HEK293 (cell line): Measurements from ENCODE around the gene N4BP2L1.

Experiments
- CTCF ChIA-PET: fragments of 350-600 bp; formaldehyde crosslinking; extraction: SDS; loops from one replicate; lab custom pipeline; 2021; ENCODE audit warnings: antibody characterized with exemption; lab: Yijun Ruan, JAX
- POLR2A ChIA-PET: fragments of 300-600 bp; formaldehyde crosslinking; extraction: SDS; loops from one replicate; lab custom pipeline; 2020; ENCODE audit warnings: antibody characterized with exemption, inconsistent platforms; lab: Yijun Ruan, JAX
- H3K27ac ChIP-seq: fragments of 200-500 bp; sonication (Bioruptor generic); 2 replicates; pipeline ENCODE4 v1.5.1; 2014; ENCODE audit warnings: low read depth, low read length, control low read depth, inconsistent platforms; ENCODE audit errors: extremely low read depth
- H3K36me3 ChIP-seq, 2 experiments: fragments of 200-500 bp in 1 of 2; sonication (Bioruptor generic) in 1 of 2; 1 replicate in 1 of 2; 2 replicates in 1 of 2; pipeline ENCODE4 v1.5.1; 2014 to 2017; ENCODE audit warnings: inconsistent platforms in 2 of 2, low read length in 2 of 2; ENCODE audit not compliant: control insufficient read depth in 2 of 2, insufficient read depth in 1 of 2
- H3K4me1 ChIP-seq: fragments of 200-500 bp; sonication (Bioruptor generic); 2 replicates; pipeline ENCODE4 v1.5.1; 2014; ENCODE audit warnings: mild to moderate bottlenecking, low read length, inconsistent platforms; ENCODE audit not compliant: control insufficient read depth, insufficient read depth
- H3K4me3 ChIP-seq: 2 replicates; pipeline ENCODE4 v1.5.1; 2011; ENCODE audit warnings: low read depth, mild to moderate bottlenecking, control low read depth, low read length, moderate library complexity
- H3K9me3 ChIP-seq: fragments of 200-500 bp; sonication (Bioruptor generic); 2 replicates; pipeline ENCODE4 v1.5.1; 2014; ENCODE audit warnings: low read depth, low read length, inconsistent platforms; ENCODE audit not compliant: control insufficient read depth, insufficient read depth
- GLI4 ChIP-seq: fragments of 450-650 bp; formaldehyde crosslinking; IDR thresholded peaks from 2 replicates; pipeline ENCODE4 v1.5.1; 2016; ENCODE audit warnings: missing biosample characterization, missing genetic modification characterization
- KLF16 ChIP-seq: fragments of 450-650 bp; formaldehyde crosslinking; IDR thresholded peaks from 2 replicates; pipeline ENCODE4 v1.5.1; 2017; ENCODE audit warnings: missing biosample characterization, missing genetic modification characterization
- SALL2 ChIP-seq: fragments of 450-650 bp; formaldehyde crosslinking; IDR thresholded peaks from 2 replicates; pipeline ENCODE4 v1.5.0; 2017; ENCODE audit warnings: missing biosample characterization, mild to moderate bottlenecking, missing genetic modification characterization, borderline replicate concordance
- SCRT2 ChIP-seq: fragments of 450-650 bp; formaldehyde crosslinking; IDR thresholded peaks from 2 replicates; pipeline ENCODE4 v1.5.1; 2016; ENCODE audit warnings: missing biosample characterization, missing genetic modification characterization
- ZBTB20 ChIP-seq: fragments of 450-650 bp; formaldehyde crosslinking; IDR thresholded peaks from 2 replicates; pipeline ENCODE4 v1.5.1; 2016; ENCODE audit warnings: missing biosample characterization, missing genetic modification characterization
- ZFHX2 ChIP-seq: fragments of 450-650 bp; formaldehyde crosslinking; conservative IDR thresholded peaks from 2 replicates; pipeline ENCODE4 v1.5.1; 2016; ENCODE audit warnings: missing biosample characterization, missing genetic modification characterization
- ZNF19 ChIP-seq: fragments of 450-650 bp; formaldehyde crosslinking; IDR thresholded peaks from 2 replicates; pipeline ENCODE4; 2016; ENCODE audit warnings: missing biosample characterization, missing genetic modification characterization, low read depth
- ZNF24 ChIP-seq: fragments of 450-650 bp; formaldehyde crosslinking; IDR thresholded peaks from 2 replicates; pipeline ENCODE4 v1.5.1; 2016; ENCODE audit warnings: missing biosample characterization, missing genetic modification characterization
- ZNF311 ChIP-seq: fragments of 450-650 bp; formaldehyde crosslinking; IDR thresholded peaks from 2 replicates; pipeline ENCODE4 v1.5.1; 2017; ENCODE audit warnings: missing biosample characterization, missing genetic modification characterization, borderline replicate concordance
- ZNF341 ChIP-seq: fragments of 450-650 bp; formaldehyde crosslinking; IDR thresholded peaks from 2 replicates; pipeline ENCODE4; 2016; ENCODE audit warnings: low read depth, missing biosample characterization, missing genetic modification characterization
- ZNF366 ChIP-seq: fragments of 450-650 bp; formaldehyde crosslinking; conservative IDR thresholded peaks from 2 replicates; pipeline ENCODE4 v1.5.1; 2016; ENCODE audit warnings: missing biosample characterization, missing genetic modification characterization
- ZNF394 ChIP-seq: fragments of 450-650 bp; formaldehyde crosslinking; IDR thresholded peaks from 2 replicates; pipeline ENCODE4 v1.5.1; 2016; ENCODE audit warnings: missing biosample characterization, missing genetic modification characterization, mild to moderate bottlenecking, moderate library complexity, borderline replicate concordance
- ZNF426 ChIP-seq: fragments of 450-650 bp; formaldehyde crosslinking; IDR thresholded peaks from 2 replicates; pipeline ENCODE4 v1.5.1; 2017; ENCODE audit warnings: missing biosample characterization, missing genetic modification characterization, mild to moderate bottlenecking, inconsistent platforms, moderate library complexity
- ZNF548 ChIP-seq: fragments of 450-650 bp; formaldehyde crosslinking; IDR thresholded peaks from 2 replicates; pipeline ENCODE4 v1.5.1; 2016; ENCODE audit warnings: missing biosample characterization, missing genetic modification characterization
- ZNF561 ChIP-seq: fragments of 450-650 bp; IDR thresholded peaks from 2 replicates; pipeline ENCODE4 v1.5.1; 2018; ENCODE audit warnings: missing biosample characterization, missing genetic modification characterization, borderline replicate concordance
- ZNF596 ChIP-seq: fragments of 450-650 bp; IDR thresholded peaks from 2 replicates; pipeline ENCODE4 v1.5.0; 2018; ENCODE audit warnings: missing biosample characterization, mild to moderate bottlenecking, missing genetic modification characterization, moderate library complexity
- ZNF626 ChIP-seq: fragments of 450-650 bp; sonication (Bioruptor Pico); formaldehyde crosslinking; IDR thresholded peaks from 2 replicates; pipeline ENCODE4 v1.5.1; 2018; ENCODE audit warnings: missing biosample characterization, missing genetic modification characterization, inconsistent platforms
- TF ChIP-seq, protein P1 (sequence below): sonication (generic); formaldehyde crosslinking; IDR thresholded peaks from 2 replicates; pipeline ENCODE4 v1.8.1; 2022; ENCODE audit warnings: mild to moderate bottlenecking, moderate library complexity, missing genetic modification reagents
- TF ChIP-seq, protein P2 (sequence below): fragments of 450-650 bp; formaldehyde crosslinking; IDR thresholded peaks from 2 replicates; pipeline ENCODE4 v1.5.1; 2016; ENCODE audit warnings: missing biosample characterization, missing genetic modification characterization
- TF ChIP-seq, protein P3 (sequence below): fragments of 450-650 bp; formaldehyde crosslinking; IDR thresholded peaks from 2 replicates; pipeline ENCODE4 v1.5.1; 2016; ENCODE audit warnings: missing biosample characterization, missing genetic modification characterization
- TF ChIP-seq, protein P4 (sequence below): fragments of 450-650 bp; formaldehyde crosslinking; IDR thresholded peaks from 2 replicates; pipeline ENCODE4 v1.5.1; 2017; ENCODE audit warnings: missing biosample characterization, missing genetic modification characterization

The N4BP2L1 gene

DNA sequence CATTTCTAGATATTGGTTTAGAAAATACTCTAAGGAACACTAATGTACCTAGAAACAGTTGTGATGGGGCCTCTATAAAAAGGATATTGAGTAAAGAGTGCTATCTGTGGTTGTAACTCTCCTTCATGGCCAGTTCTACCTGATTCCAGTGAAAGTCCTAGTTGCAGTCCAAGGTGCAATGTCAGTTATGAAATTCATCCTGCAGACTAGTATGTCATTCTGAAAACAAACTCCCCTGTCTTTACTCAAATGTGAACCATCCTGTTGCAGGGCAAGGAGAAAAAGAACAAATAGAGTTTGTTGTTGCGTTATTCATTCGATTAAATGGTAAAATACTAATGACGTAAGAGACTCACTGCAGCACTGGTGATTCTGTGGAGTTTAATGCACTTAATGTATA lies 18.3 kb upstream of the N4BP2L1 start:
- H3K4me3 ChIP-seq, result no peak overlapping the region
- no peak overlapping the region for H3K27ac ChIP-seq
- CTCF ChIA-PET, result no interaction called here
- H3K9me3 ChIP-seq, result no peaks in the 10 kb centered on the region
- H3K4me1 ChIP-seq, result no peaks in the 10 kb centered on the region
- TF ChIP-seq ZNF394 (no peak), ZNF426 (tag by site-specific recombination) (no peak), SALL2 (tag by site-specific recombination) (no peak), ZNF561 (no peak), ZNF24 (tag by site-specific recombination) (no peak), ZNF366 (no peak), ZBTB20 (tag by site-specific recombination) (no peak), SCRT2 (no peak), ZNF626 (no peak)
- TF ChIP-seq, protein P1, sequence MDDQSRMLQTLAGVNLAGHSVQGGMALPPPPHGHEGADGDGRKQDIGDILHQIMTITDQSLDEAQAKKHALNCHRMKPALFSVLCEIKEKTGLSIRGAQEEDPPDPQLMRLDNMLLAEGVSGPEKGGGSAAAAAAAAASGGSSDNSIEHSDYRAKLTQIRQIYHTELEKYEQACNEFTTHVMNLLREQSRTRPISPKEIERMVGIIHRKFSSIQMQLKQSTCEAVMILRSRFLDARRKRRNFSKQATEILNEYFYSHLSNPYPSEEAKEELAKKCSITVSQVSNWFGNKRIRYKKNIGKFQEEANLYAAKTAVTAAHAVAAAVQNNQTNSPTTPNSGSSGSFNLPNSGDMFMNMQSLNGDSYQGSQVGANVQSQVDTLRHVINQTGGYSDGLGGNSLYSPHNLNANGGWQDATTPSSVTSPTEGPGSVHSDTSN, result no peak
- TF ChIP-seq, protein P2, sequence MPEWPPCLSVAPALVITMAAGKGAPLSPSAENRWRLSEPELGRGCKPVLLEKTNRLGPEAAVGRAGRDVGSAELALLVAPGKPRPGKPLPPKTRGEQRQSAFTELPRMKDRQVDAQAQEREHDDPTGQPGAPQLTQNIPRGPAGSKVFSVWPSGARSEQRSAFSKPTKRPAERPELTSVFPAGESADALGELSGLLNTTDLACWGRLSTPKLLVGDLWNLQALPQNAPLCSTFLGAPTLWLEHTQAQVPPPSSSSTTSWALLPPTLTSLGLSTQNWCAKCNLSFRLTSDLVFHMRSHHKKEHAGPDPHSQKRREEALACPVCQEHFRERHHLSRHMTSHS (tag by site-specific recombination), result no peak
- TF ChIP-seq, protein P3, sequence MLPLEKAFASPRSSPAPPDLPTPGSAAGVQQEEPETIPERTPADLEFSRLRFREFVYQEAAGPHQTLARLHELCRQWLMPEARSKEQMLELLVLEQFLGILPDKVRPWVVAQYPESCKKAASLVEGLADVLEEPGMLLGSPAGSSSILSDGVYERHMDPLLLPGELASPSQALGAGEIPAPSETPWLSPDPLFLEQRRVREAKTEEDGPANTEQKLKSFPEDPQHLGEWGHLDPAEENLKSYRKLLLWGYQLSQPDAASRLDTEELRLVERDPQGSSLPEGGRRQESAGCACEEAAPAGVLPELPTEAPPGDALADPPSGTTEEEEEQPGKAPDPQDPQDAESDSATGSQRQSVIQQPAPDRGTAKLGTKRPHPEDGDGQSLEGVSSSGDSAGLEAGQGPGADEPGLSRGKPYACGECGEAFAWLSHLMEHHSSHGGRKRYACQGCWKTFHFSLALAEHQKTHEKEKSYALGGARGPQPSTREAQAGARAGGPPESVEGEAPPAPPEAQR (tag by site-specific recombination), result no peak
- TF ChIP-seq, protein P4, sequence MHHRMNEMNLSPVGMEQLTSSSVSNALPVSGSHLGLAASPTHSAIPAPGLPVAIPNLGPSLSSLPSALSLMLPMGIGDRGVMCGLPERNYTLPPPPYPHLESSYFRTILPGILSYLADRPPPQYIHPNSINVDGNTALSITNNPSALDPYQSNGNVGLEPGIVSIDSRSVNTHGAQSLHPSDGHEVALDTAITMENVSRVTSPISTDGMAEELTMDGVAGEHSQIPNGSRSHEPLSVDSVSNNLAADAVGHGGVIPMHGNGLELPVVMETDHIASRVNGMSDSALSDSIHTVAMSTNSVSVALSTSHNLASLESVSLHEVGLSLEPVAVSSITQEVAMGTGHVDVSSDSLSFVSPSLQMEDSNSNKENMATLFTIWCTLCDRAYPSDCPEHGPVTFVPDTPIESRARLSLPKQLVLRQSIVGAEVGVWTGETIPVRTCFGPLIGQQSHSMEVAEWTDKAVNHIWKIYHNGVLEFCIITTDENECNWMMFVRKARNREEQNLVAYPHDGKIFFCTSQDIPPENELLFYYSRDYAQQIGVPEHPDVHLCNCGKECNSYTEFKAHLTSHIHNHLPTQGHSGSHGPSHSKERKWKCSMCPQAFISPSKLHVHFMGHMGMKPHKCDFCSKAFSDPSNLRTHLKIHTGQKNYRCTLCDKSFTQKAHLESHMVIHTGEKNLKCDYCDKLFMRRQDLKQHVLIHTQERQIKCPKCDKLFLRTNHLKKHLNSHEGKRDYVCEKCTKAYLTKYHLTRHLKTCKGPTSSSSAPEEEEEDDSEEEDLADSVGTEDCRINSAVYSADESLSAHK, result no peak
- TF ChIP-seq, all 188 proteins: peak for 0
- POLR2A ChIA-PET, result no interaction called here
- peaks cover 0 to 9% of the 10 kb centered on the region in 2 experiments; a peak in 2 of 3 replicates for H3K36me3 ChIP-seq

DNA sequence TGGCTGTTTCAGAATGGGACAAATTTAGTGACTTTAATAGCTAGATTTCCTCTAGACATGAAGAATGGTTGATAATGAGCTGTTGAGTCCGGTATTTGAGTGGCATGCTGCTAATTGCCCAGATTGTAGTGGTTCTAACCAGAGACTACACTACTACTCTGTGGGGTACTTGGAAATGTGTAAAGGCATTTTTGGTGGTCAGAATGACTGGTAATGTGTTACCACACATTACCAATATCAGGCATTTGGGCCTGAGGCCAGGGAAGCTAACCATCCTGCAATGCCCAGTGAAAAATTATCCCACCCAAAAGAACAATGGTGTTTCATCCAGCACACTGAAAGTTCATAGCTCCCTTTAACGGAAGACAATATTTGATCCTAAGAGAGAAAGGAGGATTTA lies 17.5 kb upstream of the N4BP2L1 start:
- POLR2A ChIA-PET, result no interaction called here
- TF ChIP-seq GLI4 (tag by site-specific recombination) (no peak), ZNF366 (no peak), KLF16 (tag by site-specific recombination) (no peak), ZFHX2 (tag by site-specific recombination) (no peak), ZNF596 (tag by site-specific recombination) (no peak), ZNF311 (tag by site-specific recombination) (no peak), ZNF548 (tag by site-specific recombination) (no peak), ZNF19 (tag by site-specific recombination) (no peak), SALL2 (tag by site-specific recombination) (no peak), ZNF341 (tag by site-specific recombination) (no peak)

More for the DNA sequence above, 17.5 kb upstream of the N4BP2L1 start:
- Histone ChIP-seq H3K27ac (no peak overlapping the region), H3K9me3 (no peaks in the 10 kb centered on the region), H3K4me3 (no peak overlapping the region), H3K4me1 (no peaks in the 10 kb centered on the region), H3K36me3 (peaks cover 0 to 9% of the 10 kb centered on the region in 2 experiments; a peak in 1 of 3 replicates)
- CTCF ChIA-PET, result no interaction called here
